GM12801 (cell line): Measurements from ENCODE around the gene TMEM52B.

ENCODE experiments used
- TF ChIP-seq, protein P1 (sequence below): IDR thresholded peaks from one replicate; pipeline ENCODE4 v1.5.1; 2011; ENCODE audit warnings: control low read depth; ENCODE audit not compliant: insufficient read length; ENCODE audit errors: extremely low read depth

Gene TMEM52B

DNA sequence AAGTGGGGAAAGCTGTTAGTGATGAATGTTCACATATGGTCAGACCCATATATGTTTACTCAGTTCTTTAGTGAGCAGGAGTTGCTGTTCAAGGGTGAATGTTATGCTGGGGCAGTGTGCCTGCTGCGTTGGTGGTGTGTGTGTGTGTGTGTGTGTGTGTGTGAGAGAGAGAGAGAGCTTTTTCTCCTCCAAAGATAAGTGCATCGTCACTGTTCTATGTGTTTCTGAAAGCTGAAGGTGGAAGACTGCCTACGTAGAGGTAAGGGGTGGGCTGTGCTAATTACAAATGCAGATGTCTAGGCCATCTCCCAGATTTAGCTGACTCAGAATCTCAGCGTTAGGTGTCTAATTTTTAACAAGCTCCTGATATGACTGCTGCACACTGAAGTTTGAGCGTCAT, 44.4 kb downstream of the TMEM52B start:
- TF ChIP-seq, protein P1, sequence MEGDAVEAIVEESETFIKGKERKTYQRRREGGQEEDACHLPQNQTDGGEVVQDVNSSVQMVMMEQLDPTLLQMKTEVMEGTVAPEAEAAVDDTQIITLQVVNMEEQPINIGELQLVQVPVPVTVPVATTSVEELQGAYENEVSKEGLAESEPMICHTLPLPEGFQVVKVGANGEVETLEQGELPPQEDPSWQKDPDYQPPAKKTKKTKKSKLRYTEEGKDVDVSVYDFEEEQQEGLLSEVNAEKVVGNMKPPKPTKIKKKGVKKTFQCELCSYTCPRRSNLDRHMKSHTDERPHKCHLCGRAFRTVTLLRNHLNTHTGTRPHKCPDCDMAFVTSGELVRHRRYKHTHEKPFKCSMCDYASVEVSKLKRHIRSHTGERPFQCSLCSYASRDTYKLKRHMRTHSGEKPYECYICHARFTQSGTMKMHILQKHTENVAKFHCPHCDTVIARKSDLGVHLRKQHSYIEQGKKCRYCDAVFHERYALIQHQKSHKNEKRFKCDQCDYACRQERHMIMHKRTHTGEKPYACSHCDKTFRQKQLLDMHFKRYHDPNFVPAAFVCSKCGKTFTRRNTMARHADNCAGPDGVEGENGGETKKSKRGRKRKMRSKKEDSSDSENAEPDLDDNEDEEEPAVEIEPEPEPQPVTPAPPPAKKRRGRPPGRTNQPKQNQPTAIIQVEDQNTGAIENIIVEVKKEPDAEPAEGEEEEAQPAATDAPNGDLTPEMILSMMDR = no peak

DNA sequence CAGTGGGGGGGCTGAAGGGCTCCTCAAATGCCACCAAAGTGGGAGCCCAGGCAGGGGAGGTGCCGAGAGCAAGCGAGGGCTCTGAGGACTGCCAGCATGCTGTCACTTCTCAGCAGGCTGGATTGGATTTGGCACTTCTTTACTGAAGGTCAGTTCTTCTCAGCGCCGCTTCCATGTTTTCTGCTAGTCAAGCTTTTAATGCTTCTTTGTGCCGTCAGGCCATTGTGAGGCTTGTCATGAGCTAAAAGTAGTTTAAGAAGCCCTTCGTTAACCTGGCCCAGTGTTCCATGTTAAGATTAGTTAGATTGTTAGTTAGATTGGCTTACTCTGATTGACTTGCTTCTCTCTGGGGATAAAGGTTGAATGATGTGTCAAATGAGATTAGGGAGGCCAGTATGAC, 47.3 kb downstream of the TMEM52B start:
- TF ChIP-seq, protein P1 = no peak

DNA sequence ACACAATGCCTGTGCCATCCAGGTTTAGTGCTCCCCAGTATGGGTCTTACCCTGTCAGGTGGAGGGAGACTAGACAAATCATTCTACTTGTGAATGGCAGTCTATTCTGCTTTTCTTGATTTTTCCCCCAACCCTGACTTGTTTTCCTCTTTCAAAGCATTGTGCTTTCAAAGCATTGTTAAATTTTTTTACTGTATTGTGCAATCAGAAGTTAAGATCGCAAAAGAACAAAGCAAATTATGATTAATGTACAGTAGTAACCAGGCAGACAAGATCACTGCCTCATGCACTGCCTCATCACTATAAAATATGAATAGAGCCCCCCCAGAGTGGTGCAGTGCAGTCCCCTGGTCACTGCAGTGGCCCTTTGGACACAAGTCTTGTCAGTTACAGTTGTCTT, 47.9 kb downstream of the TMEM52B start:
- TF ChIP-seq, protein P1 = no peak

DNA sequence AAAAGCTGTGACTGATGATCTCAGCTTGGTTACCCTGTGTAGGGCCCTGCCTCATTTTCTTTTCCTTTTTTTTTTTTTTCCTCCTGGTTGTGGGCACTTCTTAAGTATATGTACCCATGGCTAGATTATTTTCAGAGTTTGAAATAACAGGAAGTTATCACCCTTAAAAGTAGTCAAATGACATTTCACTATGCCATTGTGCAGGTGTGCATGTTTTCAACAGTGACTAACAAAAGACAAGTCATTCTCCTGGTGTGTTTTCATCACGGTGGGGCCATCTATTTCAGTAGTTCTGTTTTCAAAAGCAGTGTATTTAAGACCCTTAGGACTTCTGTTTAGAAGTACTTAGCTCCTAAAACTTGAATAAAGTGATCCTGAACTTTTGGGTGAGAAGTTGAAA, 48.8 kb downstream of the TMEM52B start:
- TF ChIP-seq, protein P1 = no peak

DNA sequence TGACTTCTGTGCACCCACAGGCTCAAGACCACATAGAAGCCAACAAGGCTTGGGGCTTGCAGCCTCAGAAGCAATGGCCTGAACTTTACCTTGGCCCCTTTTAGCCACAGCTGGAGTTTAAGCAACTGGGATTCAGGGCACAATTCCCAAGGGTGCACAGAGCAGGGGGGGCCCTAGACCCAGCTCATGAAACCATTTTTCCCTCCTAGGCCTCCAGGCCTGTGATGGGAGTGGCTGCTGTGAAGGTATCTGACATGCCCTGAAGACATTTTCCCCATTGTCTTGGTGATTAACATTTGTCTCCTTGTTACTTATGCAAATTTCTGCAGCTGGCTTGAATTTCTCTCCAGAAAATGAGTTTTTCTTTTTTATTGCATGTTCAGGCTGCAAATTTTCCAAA, 55.7 kb downstream of the TMEM52B start:
- TF ChIP-seq, protein P1 = no peak

DNA sequence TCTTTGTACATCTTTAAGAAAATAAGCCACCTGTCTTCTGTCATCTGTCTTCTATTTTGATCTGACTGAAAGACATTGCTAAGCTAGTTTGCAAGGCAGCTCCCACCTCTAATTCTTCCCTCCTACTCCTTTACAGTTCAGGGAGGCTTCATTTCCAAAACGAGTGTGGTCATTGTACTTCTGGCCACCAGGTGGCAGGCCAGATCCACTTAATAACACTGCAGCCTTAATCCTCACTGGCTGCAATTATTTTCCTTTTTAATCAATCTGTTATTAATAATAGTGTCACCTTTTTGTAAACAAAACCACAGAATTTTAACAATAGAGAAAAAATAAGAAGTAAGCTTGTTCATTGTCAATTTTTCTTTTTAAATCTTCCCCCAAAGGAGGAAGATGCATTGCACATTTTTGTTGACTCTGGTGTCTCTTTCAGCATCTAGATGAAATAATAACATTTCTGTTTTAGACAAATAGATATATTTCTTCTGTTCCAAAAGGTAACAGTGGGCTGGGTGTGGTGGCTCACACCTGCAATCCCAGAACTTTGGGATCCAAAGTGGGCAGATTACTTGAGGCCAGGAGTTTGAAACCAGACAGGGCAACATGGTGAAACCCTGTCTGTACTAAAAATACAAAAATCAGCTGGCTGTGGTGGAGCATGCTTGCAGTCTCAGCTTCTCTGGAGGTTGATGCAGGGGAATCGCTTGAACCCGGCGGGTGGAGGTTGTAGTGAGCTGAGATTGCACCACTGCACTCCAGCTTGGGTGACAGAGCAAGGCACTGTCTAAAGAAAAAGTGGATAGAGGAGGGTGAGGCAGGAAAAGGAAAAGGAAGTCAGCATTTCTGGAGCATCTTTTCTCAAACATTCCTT, 57.2 kb downstream of the TMEM52B start:
- TF ChIP-seq, protein P1 = no peak

DNA sequence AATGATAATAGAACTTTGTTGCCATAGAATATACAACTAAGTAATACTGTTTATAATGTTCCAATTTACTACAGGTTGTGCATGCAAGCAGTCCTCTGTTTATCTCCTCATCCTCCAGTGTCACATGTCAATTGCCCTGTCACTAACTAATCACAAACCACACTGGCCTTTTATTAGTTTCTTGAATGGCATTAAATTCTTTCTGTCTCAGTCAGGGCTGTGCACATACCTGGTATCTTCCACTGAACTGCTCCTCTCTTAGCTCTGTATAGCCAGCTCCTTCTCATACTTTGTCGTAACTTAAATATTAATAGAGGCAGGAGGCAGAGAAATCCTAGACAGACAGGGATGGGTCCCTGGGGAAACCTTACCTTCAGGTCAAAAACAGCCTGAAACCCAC, 57.9 kb downstream of the TMEM52B start:
- TF ChIP-seq, protein P1 = no peak

DNA sequence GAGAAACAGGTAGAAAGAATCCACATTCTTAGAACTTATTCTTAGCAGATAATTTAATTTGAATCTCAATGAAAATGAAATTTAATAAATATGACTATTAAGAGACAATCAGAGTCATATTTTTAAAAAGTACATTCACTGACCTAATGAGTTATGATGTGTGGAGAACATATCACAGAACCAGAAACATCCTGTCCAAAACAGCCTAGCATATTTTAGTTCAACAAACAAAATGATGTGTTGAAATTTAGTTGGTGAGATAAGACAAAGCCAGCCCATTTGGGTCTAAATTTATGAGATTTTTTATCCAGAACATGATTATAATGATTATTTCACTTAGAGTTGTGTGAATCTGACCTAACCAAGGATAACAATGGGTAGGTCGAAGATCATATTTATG, 59.7 kb downstream of the TMEM52B start:
- TF ChIP-seq, protein P1 = no peak
